ENCODE data around the gene C2orf81. TPM values are rescaled to one million over a fixed set of nuclear protein-coding genes. Genes with fewer than 3 reads are reported as not detected.

The C2orf81 gene
- total RNA-seq, 1 experiment from 2014 or later, result 2.9 TPM

- TF ChIP-seq FOXK1 (CRISPR knock-in tag; IDR thresholded peaks at IDR 0.05), result no peak
- TF ChIP-seq ZNF138 (CRISPR knock-in tag; conservative IDR thresholded peaks at IDR 0.05), result 0 out of 2 replicates have a peak, but pooled peaks have one; percentile 43
- TF ChIP-seq CREB1 (CRISPR knock-in tag; IDR thresholded peaks at IDR 0.05), result no peak
- TF ChIP-seq JUN (CRISPR knock-in tag; IDR thresholded peaks at IDR 0.05), result no peak
- TF ChIP-seq ZSCAN18 (CRISPR knock-in tag; IDR thresholded peaks at IDR 0.05), result no peak
- TF ChIP-seq ZNF425 (CRISPR knock-in tag; conservative IDR thresholded peaks at IDR 0.05), result no peak
- TF ChIP-seq CREM (CRISPR knock-in tag; IDR thresholded peaks at IDR 0.05), result 0 out of 2 replicates have a peak, but pooled peaks have one; percentile 59
- TF ChIP-seq SMAD4 (CRISPR knock-in tag; IDR thresholded peaks at IDR 0.05), result no peak
- no peak for TF ChIP-seq CDX4 (CRISPR knock-in tag; IDR thresholded peaks at IDR 0.05; ENCODE audit: borderline replicate concordance)
Measured at GRCh38 chr2:74391580-74392448, 29.6 kb downstream of the C2orf81 start (continued).

- no peak overlapping the region; the same call in 1 of the 2 replicates for H3K4me3 Mint-ChIP-seq
- no peaks in the 10 kb centered on the region; the same call in none of the 2 replicates for H3K27me3 Mint-ChIP-seq (ENCODE audit: low read depth)
- ChIA-PET CTCF (interaction anchor here (0.7 to 3.3 kb wide), 38 partner anchors 9 to 562 kb away, joined by 3 to 36 read pairs (median 5); partner anchors contain the start of genes AUP1, C2orf81, CCDC142 and DCTN1), POLR2A (interaction anchor here (0.7 to 1.6 kb wide), 8 partner anchors 9 to 67 kb away, joined by 3 to 12 read pairs (median 5); partner anchors contain the start of gene WBP1)
- DNase-seq (ENCODE audit: low spot score) (no peak), ATAC-seq (peak; percentile 25)
- TF ChIP-seq GABPB1 (CRISPR knock-in tag; IDR thresholded peaks at IDR 0.05), result no peak
- TF ChIP-seq ZBTB43 (CRISPR knock-in tag; IDR thresholded peaks at IDR 0.05), result no peak
- H3K4me1 Mint-ChIP-seq, result peaks cover 4% of the 10 kb centered on the region; the same call in 1 of the 2 replicates
- peak overlapping the region; percentile 95 for H3K27ac Mint-ChIP-seq
- H3K9me3 Mint-ChIP-seq, result no peaks in the 10 kb centered on the region
- no peaks in the 10 kb centered on the region for H3K36me3 Mint-ChIP-seq
Measured at GRCh38 chr2:74391209-74391579, 30.2 kb downstream of the C2orf81 start.

- TF ChIP-seq SMAD4 (CRISPR knock-in tag; IDR thresholded peaks at IDR 0.05) (no peak), E2F1 (CRISPR knock-in tag; IDR thresholded peaks at IDR 0.05) (no peak)
- no peaks in the 10 kb centered on the region; the same call in none of the 2 replicates for H3K27me3 Mint-ChIP-seq (ENCODE audit: low read depth)
- H3K27ac Mint-ChIP-seq, result no peak overlapping the region
- H3K9me3 Mint-ChIP-seq, result no peaks in the 10 kb centered on the region
- peaks cover 4% of the 10 kb centered on the region; the same call in 1 of the 2 replicates for H3K4me1 Mint-ChIP-seq
- ATAC-seq (no peak), DNase-seq (ENCODE audit: low spot score) (no peak)
- H3K4me3 Mint-ChIP-seq, result no peak overlapping the region; the same call in 1 of the 2 replicates
- H3K36me3 Mint-ChIP-seq, result no peaks in the 10 kb centered on the region
- ChIA-PET POLR2A (interaction anchor here (1.0 to 1.3 kb wide), 4 partner anchors 16 to 52 kb away, joined by 3 to 7 read pairs (median 5); no protein-coding TSS in a partner anchor), CTCF (interaction anchor here (0.9 to 3.3 kb wide), 21 partner anchors 8 to 270 kb away, joined by 3 to 36 read pairs (median 8); partner anchors contain the start of genes AUP1, CCDC142, DCTN1 and MOB1A)
Measured at GRCh38 chr2:74390606-74391005, 30.8 kb downstream of the C2orf81 start.

Measured in WTC11 (cell line).